Fibroblast of skin of scalp (primary cell): Measurements from ENCODE around the gene SLC1A1. TPM values are rescaled to one million over a fixed set of nuclear protein-coding genes. Genes with fewer than 3 reads are reported as not detected.

ENCODE experiments used
- DNase-seq: peaks from one replicate; pipeline ENCODE4 v3.0.0-alpha.2; 2013
- polyA plus RNA-seq, 2 experiments: library from polyadenylated mRNA; unstranded; fragments of 120-200 nt; gene quantifications; one replicate each; pipeline ENCODE4 v1.2.1, GENCODE V29; 2013; ENCODE audit not compliant: insufficient read length in 2 of 2

SLC1A1 gene
- polyA plus RNA-seq (2013, experiment 1 of 2; ENCODE audit: insufficient read length) = 3.1 TPM
- 3.3 TPM for polyA plus RNA-seq (2013, experiment 2 of 2; ENCODE audit: insufficient read length)

GRCh38 chr9:4489919-4490704, at the start of gene SLC1A1:
Gene SLC1A1 (plus strand): TSS chr9:4490468. CDS start chr9:4490680, 212 bp downstream.
- DNase-seq = peak; percentile 46

GRCh38 chr9:4442806-4443205, 47.5 kb upstream of the SLC1A1 start:
- no peak for DNase-seq

GRCh38 chr9:4443439-4443838, 46.8 kb upstream of the SLC1A1 start:
- no peak for DNase-seq

GRCh38 chr9:4461437-4461836, 28.8 kb upstream of the SLC1A1 start:
- DNase-seq = no peak

GRCh38 chr9:4463824-4464223, 26.4 kb upstream of the SLC1A1 start:
- DNase-seq = no peak

GRCh38 chr9:4464911-4465513, 25.3 kb upstream of the SLC1A1 start:
- peak; percentile 9 for DNase-seq

GRCh38 chr9:4465910-4466309, 24.4 kb upstream of the SLC1A1 start:
- DNase-seq = no peak

GRCh38 chr9:4475301-4475700, 15.0 kb upstream of the SLC1A1 start:
- DNase-seq = no peak

- DNase-seq = no peak
Observed at GRCh38 chr9:4486176-4486575, 4.1 kb upstream of the SLC1A1 start.

GRCh38 chr9:4489562-4489918, 728 bp upstream of the SLC1A1 start:
- peak; percentile 9 for DNase-seq

- DNase-seq = no peak
Observed at GRCh38 chr9:4490705-4491625, 697 bp downstream of the SLC1A1 start.

GRCh38 chr9:4491626-4491975, 1.3 kb downstream of the SLC1A1 start:
- DNase-seq = no peak

- DNase-seq = no peak
Observed at GRCh38 chr9:4494332-4494731, 4.1 kb downstream of the SLC1A1 start.

- DNase-seq = no peak
Observed at GRCh38 chr9:4494806-4495205, 4.5 kb downstream of the SLC1A1 start.

- no peak for DNase-seq
Observed at GRCh38 chr9:4495537-4495936, 5.3 kb downstream of the SLC1A1 start.

GRCh38 chr9:4496497-4496896, 6.2 kb downstream of the SLC1A1 start:
- no peak for DNase-seq

- DNase-seq = no peak
Observed at GRCh38 chr9:4497395-4497794, 7.1 kb downstream of the SLC1A1 start.

- DNase-seq = peak; percentile 49
Observed at GRCh38 chr9:4497855-4498254, 7.6 kb downstream of the SLC1A1 start.

GRCh38 chr9:4499917-4500316, 9.6 kb downstream of the SLC1A1 start:
- DNase-seq = no peak

GRCh38 chr9:4501147-4501507, 10.9 kb downstream of the SLC1A1 start:
- no peak for DNase-seq

- DNase-seq = no peak
Observed at GRCh38 chr9:4502444-4502843, 12.2 kb downstream of the SLC1A1 start.

- no peak for DNase-seq
Observed at GRCh38 chr9:4503103-4503502, 12.8 kb downstream of the SLC1A1 start.

GRCh38 chr9:4504250-4504649, 14.0 kb downstream of the SLC1A1 start:
- DNase-seq = no peak
